Skeletal muscle tissue (tissue), 4 donors: ENCODE data around the gene ANKMY1. TPM values are rescaled to one million over a fixed set of nuclear protein-coding genes. Genes with fewer than 3 reads are reported as not detected.

ENCODE experiments used
- H3K27ac ChIP-seq: one replicate; pipeline ENCODE4 v1.7.0; 2013; ENCODE audit warnings: mild to moderate bottlenecking, low read depth, low read length, inconsistent platforms
- H3K27me3 ChIP-seq, 3 donors: one replicate each; pipeline ENCODE4 v1.7.0; 2013; ENCODE audit warnings: low read length in 3 of 3; ENCODE audit not compliant: control insufficient read depth in 3 of 3, insufficient read depth in 3 of 3
- H3K36me3 ChIP-seq, 3 donors: one replicate each; pipeline ENCODE4 v1.7.0; 2013; ENCODE audit warnings: low read length in 3 of 3; ENCODE audit not compliant: control insufficient read depth in 3 of 3, insufficient read depth in 3 of 3
- H3K4me1 ChIP-seq, 3 donors: one replicate each; pipeline ENCODE4 v1.7.0; 2013; ENCODE audit warnings: low read length in 3 of 3, mild to moderate bottlenecking in 3 of 3; ENCODE audit not compliant: control insufficient read depth in 3 of 3, insufficient read depth in 3 of 3
- H3K4me3 ChIP-seq, 3 donors: one replicate each; pipeline ENCODE4 v1.7.0; 2013; ENCODE audit warnings: low read length in 3 of 3
- H3K9ac ChIP-seq, 3 donors: one replicate each; pipeline ENCODE4 v1.7.0; 2013; ENCODE audit warnings: low read length in 3 of 3, mild to moderate bottlenecking in 3 of 3, moderate library complexity in 2 of 3, low read depth in 1 of 3
- H3K9me3 ChIP-seq, 3 donors: one replicate each; pipeline ENCODE4 v1.7.0; 2013; ENCODE audit warnings: low read length in 3 of 3; ENCODE audit not compliant: control insufficient read depth in 3 of 3
- total RNA-seq: library from RNA; depleted of rRNA; stranded (reverse); fragments of >200 nt; gene quantifications from one replicate; pipeline ENCODE4 v1.2.3, GENCODE V29; 2014
- donor health status: Osteomylitis.

ANKMY1 gene
- total RNA-seq, 1 donor from 2014 or later, result 5.2 TPM

GRCh38 chr2:240478346-240479110 is 79.3 kb downstream of the ANKMY1 start:
- Histone ChIP-seq H3K4me1 (no peaks in the 10 kb centered on the region), H3K4me3 (no peak overlapping the region), H3K27ac (no peak overlapping the region), H3K9me3 (peaks cover 0 to 3% (median 0%) of the 10 kb centered on the region in 3 donors), H3K36me3 (no peaks in the 10 kb centered on the region), H3K9ac (no peak overlapping the region), H3K27me3 (no peaks in the 10 kb centered on the region)

GRCh38 chr2:240477916-240478315 is 79.9 kb downstream of the ANKMY1 start:
- H3K4me3 ChIP-seq, result no peak overlapping the region
- no peaks in the 10 kb centered on the region for H3K36me3 ChIP-seq
- peaks cover 0 to 3% (median 0%) of the 10 kb centered on the region in 3 donors for H3K9me3 ChIP-seq
- H3K4me1 ChIP-seq, result no peaks in the 10 kb centered on the region
- no peak overlapping the region for H3K27ac ChIP-seq
- no peak overlapping the region for H3K9ac ChIP-seq
- no peaks in the 10 kb centered on the region for H3K27me3 ChIP-seq

GRCh38 chr2:240473211-240473610 is 84.6 kb downstream of the ANKMY1 start:
- H3K36me3 ChIP-seq, result peaks cover 0 to 2% (median 0%) of the 10 kb centered on the region in 3 donors
- H3K4me1 ChIP-seq, result peaks cover 0 to 7% (median 0%) of the 10 kb centered on the region in 3 donors
- H3K9ac ChIP-seq, result no peak overlapping the region
- peaks cover 0 to 3% (median 0%) of the 10 kb centered on the region in 3 donors for H3K9me3 ChIP-seq
- H3K27ac ChIP-seq, result no peak overlapping the region
- H3K27me3 ChIP-seq, result no peaks in the 10 kb centered on the region
- H3K4me3 ChIP-seq, result no peak overlapping the region

GRCh38 chr2:240472078-240472790 is 85.6 kb downstream of the ANKMY1 start:
- Histone ChIP-seq H3K27ac (no peak overlapping the region), H3K4me1 (peaks cover 0 to 7% (median 0%) of the 10 kb centered on the region in 3 donors), H3K9ac (no peak overlapping the region), H3K36me3 (peaks cover 0 to 2% (median 0%) of the 10 kb centered on the region in 3 donors), H3K27me3 (no peaks in the 10 kb centered on the region), H3K9me3 (peaks cover 0 to 3% (median 0%) of the 10 kb centered on the region in 3 donors), H3K4me3 (no peak overlapping the region)

- Histone ChIP-seq H3K27ac (no peak overlapping the region), H3K27me3 (no peaks in the 10 kb centered on the region), H3K36me3 (peaks cover 9 to 20% (median 10%) of the 10 kb centered on the region in 3 donors), H3K9ac (no peak overlapping the region), H3K9me3 (peaks cover 0 to 3% (median 0%) of the 10 kb centered on the region in 3 donors), H3K4me1 (peaks cover 0 to 7% (median 4%) of the 10 kb centered on the region in 3 donors), H3K4me3 (no peak overlapping the region)
These were observed 88.0 kb downstream of the ANKMY1 start for GRCh38 chr2:240469740-240470139.

- Histone ChIP-seq H3K27me3 (no peaks in the 10 kb centered on the region), H3K36me3 (peaks cover 14 to 24% (median 14%) of the 10 kb centered on the region in 3 donors), H3K4me3 (no peak overlapping the region), H3K27ac (no peak overlapping the region), H3K9ac (no peak overlapping the region), H3K9me3 (no peaks in the 10 kb centered on the region), H3K4me1 (peaks cover 0 to 7% (median 4%) of the 10 kb centered on the region in 3 donors)
These were observed 88.5 kb downstream of the ANKMY1 start for GRCh38 chr2:240469239-240469636.

GRCh38 chr2:240468303-240469238 is 89.2 kb downstream of the ANKMY1 start:
- no peaks in the 10 kb centered on the region for H3K9me3 ChIP-seq
- H3K4me1 ChIP-seq, result peaks cover 0 to 7% (median 4%) of the 10 kb centered on the region in 3 donors
- peaks cover 20 to 31% (median 21%) of the 10 kb centered on the region in 3 donors for H3K36me3 ChIP-seq
- no peak overlapping the region for H3K9ac ChIP-seq
- H3K27ac ChIP-seq, result no peak overlapping the region
- H3K27me3 ChIP-seq, result no peaks in the 10 kb centered on the region
- H3K4me3 ChIP-seq, result no peak overlapping the region

GRCh38 chr2:240467659-240468302 is 90.0 kb downstream of the ANKMY1 start:
- no peak overlapping the region for H3K9ac ChIP-seq
- H3K27ac ChIP-seq, result no peak overlapping the region
- H3K4me3 ChIP-seq, result no peak overlapping the region
- H3K27me3 ChIP-seq, result no peaks in the 10 kb centered on the region
- H3K4me1 ChIP-seq, result peaks cover 0 to 7% (median 4%) of the 10 kb centered on the region in 3 donors
- H3K9me3 ChIP-seq, result no peaks in the 10 kb centered on the region
- H3K36me3 ChIP-seq, result peaks cover 21 to 35% (median 24%) of the 10 kb centered on the region in 3 donors

- no peak overlapping the region for H3K4me3 ChIP-seq
- peaks cover 23 to 37% (median 26%) of the 10 kb centered on the region in 3 donors for H3K36me3 ChIP-seq
- H3K27me3 ChIP-seq, result no peaks in the 10 kb centered on the region
- H3K4me1 ChIP-seq, result peaks cover 0 to 7% (median 4%) of the 10 kb centered on the region in 3 donors
- no peaks in the 10 kb centered on the region for H3K9me3 ChIP-seq
- no peak overlapping the region for H3K9ac ChIP-seq
- no peak overlapping the region for H3K27ac ChIP-seq
These were observed 90.6 kb downstream of the ANKMY1 start for GRCh38 chr2:240467149-240467642.
